Measurements from ENCODE around the gene MYNN.

The MYNN gene

DNA sequence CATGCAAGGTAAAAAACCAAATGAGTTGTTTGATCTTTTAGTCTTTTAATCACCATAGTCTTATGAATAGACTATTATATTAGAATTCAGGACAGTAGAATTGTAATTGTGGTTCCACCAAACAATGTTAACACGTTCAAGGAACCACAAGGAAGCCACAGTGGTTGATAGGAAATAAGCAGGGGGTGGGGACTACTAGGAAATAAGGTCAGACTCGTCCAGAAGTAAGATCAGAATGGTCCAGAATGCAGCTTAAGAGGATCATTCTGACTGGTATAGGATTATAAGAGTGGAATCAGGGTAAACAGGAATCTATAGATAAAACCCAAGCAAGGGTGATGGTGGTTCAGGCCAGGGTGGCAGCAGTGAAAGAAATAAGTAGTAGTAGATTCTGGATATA, 7.5 kb downstream of the MYNN start:
- no peak for DNase-seq

GRCh38 chr3:169781209-169781855, 8.1 kb downstream of the MYNN start:
- no peak for DNase-seq

DNA sequence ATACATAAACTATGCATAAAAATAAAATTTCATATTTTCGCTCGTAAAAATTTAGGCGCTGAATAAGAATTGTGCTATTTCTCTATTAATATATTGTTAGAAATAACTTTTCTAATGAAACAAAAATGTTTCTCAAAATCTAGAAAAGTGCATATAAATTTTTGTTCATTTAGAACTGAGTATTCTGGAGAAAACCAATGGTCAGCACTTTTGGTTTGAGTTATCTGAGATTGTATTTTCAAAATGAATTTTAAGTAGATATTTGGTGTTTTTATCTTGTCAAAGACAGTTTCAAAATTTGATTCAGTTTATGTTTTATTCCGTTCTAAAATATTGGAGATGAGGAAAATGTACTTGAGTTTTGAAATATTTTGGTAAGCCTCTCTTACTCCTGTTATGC, 13.9 kb downstream of the MYNN start:
- DNase-seq: no peak

- no peak for DNase-seq
These were observed 14.6 kb downstream of the MYNN start for GRCh38 chr3:169787791-169788190.

DNA sequence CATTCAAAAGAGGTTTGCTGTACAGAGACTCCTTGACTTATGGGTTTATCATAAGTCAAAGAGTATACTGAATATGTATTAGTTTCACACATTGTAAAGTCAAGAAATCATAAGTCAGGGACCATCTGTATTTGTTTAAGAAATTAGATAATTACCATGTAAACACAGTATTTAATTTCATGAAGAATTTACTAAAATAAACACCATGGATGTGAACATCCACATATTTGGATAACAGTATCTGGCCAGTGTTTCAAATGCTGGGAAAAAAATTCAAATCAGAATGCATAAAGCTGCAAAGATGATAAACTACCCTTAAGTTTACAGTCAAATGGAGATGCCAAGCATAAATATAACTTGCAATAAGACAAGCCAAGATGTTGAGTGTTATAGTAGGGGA, 17.0 kb downstream of the MYNN start:
- no peak for DNase-seq

DNA sequence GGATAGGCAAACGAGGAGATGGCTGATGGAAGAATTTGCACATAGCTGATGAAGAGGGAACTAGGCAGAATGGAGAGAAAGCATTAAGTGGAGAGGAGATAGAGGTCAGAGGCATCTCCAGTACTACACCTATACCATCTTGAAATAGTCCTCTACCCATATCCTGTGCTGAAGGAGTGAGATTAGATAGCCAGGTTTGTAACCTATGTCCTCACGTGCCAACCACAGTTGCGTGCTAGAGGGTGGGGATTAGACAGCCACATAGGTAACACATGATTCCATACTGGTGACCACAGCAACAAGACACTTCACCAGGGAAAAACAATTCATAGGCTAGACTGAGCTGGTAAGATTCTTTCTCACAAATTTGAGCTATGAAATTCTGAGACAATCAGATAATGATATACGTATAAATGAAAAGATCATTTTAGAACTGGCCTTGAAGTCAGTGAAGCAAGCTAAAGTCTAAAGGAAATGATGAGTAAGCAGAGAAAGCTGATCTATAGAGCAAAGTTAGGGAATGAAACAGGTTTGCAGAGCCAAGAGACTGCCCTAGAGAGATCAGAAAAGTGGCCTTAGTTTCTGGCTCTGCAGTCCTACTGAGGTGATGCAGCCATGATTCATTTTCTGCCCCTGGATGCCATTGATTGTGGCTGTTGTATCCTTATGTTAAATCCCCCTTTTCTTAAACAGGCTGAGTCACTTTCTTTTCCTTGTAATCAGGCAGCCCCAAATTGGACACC, 17.7 kb downstream of the MYNN start:
- DNase-seq: no peak

DNA sequence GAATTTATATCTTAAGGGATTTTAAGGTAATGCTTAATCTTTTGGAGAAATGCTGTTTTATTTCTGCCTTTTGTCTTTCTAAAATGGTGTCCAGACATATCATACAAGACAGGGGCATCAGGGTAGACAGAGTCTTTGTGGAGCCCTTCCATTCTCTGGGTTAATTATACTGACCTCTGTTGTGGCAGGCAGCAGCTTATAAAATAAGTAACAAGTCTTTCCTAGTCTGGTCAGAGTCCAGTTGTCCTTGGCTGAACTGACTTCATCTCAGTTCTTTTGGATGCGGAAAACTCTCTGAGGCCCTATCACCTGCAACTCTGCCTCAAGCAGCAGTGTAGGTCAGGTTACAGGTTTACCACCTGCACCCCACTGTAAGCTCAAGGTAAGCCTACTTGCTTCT, 19.2 kb downstream of the MYNN start:
- no peak for DNase-seq

- DNase-seq: no peak
These were observed 31.5 kb downstream of the MYNN start for GRCh38 chr3:169804681-169805080.

GRCh38 chr3:169809230-169809795, 36.1 kb downstream of the MYNN start:
- DNase-seq: no peak

GRCh38 chr3:169811631-169812331, 38.6 kb downstream of the MYNN start:
- DNase-seq: no peak

DNA sequence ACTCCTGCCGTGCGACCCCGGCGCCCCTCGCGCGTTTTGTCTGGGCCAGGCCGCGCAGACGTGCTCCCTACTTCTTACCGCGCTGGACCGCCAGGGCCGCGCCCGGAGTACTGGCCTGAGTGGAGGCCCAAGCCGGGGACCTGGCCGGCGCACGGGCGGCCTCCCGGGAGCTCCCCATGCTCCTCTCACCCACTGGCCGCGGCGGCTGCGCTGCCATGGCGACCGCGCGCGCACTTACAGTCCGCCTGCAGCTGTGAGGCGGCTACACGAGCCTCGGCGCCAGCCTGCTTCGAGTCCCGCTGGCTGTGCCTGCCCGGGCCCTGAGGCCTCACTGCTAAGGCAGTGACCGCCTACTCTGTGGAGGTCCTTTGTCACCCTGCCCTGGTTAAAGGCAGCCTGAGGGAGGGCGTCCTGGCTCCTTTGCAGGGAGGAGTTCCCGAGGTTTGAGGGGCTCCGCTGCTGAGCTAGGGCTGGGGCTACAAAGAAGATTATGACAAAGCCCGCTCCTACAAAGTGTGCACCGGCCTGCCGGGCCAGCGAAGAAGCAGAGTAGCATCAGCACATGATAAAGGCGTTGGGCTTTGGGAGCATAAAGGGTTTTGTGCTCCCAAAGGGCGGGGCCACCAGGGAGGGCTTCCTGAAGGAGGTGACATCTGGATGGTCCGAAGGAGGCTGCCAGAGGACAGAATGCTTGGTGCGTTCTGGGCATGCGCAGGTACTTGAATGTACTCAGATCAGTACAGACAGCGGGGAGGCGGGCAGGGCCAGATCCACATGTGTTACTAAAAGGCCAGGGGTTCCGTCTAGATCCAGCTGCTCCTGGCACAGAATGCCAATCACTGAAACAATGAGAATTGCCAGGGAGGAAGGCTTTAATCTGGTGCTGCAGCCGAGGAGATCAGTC, 39.4 kb downstream of the MYNN start, which contains the start of the genes LRRC34 and LRRIQ4:
Gene LRRC34, minus strand, starts transcription at position 573 of the 904 bp plus-strand sequence. Its CDS starts 356 bp downstream, at position 217.
Gene LRRIQ4, plus strand, starts transcription at position 539 of the 904 bp plus-strand sequence. CDS start 9,052 bp downstream, outside the sequence.
- peak; percentile 66 for DNase-seq

DNA sequence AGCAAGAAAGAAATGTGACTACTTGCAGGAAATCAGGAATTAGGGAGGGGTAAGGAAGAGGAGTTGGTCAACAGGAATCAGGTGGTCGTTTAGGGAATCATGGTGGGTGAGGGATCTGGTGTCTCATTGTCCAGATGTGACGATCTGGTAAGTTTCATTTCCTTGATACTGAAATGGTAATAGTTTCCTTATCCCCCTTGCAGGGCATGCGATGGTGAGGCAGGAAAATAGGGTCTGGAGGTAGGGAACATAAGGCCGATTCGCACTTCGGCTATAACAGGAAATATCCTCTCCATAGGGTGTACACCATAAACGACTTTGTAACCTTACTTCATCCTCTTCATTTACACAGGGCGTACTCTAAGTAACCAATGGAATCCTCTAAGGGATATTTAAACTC, 40.1 kb downstream of the MYNN start:
- no peak for DNase-seq

DNA sequence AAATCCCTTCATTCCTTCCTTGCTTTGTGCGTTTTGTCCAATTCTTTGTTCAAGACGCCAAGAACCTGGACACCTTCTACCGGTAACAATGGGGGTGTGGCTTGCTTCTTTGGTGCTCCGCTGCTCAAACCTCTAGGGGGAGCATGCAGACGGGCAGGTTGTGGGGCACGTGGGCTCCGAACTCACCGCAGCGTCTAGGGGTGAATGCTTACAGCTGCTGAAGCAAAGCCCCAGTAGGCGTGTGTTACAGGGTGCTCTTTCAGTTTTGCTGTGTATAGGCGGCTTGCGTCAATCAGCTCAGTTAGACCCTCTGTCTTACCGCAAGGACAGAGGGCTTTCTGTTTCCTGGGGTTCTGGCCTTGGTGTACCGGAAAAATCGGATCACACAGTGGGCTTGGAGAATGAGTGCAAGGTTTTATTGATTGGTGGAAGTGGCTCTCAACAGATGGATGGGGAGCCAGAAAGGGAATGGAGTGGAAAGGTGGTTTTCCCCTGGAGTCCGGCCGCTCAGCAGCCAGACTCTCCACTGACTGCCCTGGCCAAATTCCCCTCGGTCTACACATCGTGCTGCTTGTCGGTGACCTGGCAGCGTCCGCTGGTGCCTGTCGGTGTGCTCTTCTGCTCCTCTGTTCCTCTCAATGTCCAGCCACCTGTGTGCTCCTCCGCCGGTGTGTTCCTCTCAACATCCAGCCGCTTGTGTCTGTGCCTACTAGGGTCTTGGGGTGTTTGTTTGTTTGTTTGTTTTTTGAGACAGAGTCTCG, 40.7 kb downstream of the MYNN start:
- peak; percentile 76 for DNase-seq

- DNase-seq: no peak
These were observed 42.5 kb downstream of the MYNN start for GRCh38 chr3:169815590-169816150.

- DNase-seq: no peak
These were observed 45.1 kb downstream of the MYNN start for GRCh38 chr3:169818316-169818715.

GRCh38 chr3:169822091-169822490, 48.9 kb downstream of the MYNN start:
- DNase-seq: no peak

DNA sequence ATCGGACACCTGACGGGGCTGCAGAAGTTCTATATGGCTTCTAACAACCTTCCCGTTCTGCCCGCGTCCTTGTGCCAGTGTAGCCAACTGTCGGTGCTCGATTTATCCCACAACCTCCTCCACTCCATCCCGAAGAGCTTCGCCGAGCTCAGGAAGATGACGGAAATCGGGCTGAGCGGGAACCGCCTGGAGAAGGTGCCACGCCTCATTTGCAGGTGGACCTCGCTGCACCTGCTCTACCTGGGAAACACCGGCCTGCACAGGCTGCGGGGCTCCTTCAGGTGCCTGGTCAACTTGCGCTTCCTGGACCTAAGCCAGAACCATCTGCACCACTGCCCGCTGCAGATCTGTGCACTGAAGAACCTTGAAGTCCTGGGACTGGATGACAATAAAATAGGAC, 49.3 kb downstream of the MYNN start:
- no peak for DNase-seq

GRCh38 chr3:169822983-169823382, 49.8 kb downstream of the MYNN start:
- DNase-seq: no peak

- DNase-seq: no peak
These were observed 52.1 kb downstream of the MYNN start for GRCh38 chr3:169825316-169825715.

DNA sequence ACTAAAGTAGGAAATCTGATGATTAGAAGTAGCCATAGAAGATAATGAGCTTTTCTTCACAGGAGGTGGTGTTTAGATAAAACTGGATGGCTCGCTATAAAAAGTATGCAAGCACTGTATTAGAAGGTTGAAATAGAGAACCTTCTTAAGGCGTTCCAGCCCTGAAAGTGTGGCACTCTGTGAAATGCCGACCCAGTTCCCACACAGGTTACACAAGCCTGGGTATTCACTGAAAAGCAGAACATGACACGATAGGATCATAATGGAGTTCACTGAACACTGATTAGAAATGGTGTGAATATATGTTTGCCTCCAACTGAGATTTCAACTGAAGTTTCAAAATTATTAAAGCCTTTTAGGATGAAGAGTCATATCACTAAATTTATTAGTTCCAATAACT, 54.5 kb downstream of the MYNN start:
- no peak for DNase-seq

- DNase-seq: no peak
These were observed 62.3 kb downstream of the MYNN start for GRCh38 chr3:169835533-169835932.
